ENCODE measurements around the gene LBR.
"Not testable (repeated sequence)": the region's sequence is repeated elsewhere in the genome, so short reads cannot be mapped to it uniquely, and the experiment has no call there.

Gene LBR

GRCh38 chr1:225427235-225428067 lies at the start of gene LBR:
TSS of gene LBR (minus strand) at chr1:225428038. CDS start at chr1:225424075, 3,963 bp downstream.
- no peak for DNase-seq (ENCODE audit: low read depth)
- H3K4me3 ChIP-seq (ENCODE audit: control insufficient read depth, low read depth, low read length) = peak within 1 kb of the TSS; percentile 77
- TF ChIP-seq, protein P1, sequence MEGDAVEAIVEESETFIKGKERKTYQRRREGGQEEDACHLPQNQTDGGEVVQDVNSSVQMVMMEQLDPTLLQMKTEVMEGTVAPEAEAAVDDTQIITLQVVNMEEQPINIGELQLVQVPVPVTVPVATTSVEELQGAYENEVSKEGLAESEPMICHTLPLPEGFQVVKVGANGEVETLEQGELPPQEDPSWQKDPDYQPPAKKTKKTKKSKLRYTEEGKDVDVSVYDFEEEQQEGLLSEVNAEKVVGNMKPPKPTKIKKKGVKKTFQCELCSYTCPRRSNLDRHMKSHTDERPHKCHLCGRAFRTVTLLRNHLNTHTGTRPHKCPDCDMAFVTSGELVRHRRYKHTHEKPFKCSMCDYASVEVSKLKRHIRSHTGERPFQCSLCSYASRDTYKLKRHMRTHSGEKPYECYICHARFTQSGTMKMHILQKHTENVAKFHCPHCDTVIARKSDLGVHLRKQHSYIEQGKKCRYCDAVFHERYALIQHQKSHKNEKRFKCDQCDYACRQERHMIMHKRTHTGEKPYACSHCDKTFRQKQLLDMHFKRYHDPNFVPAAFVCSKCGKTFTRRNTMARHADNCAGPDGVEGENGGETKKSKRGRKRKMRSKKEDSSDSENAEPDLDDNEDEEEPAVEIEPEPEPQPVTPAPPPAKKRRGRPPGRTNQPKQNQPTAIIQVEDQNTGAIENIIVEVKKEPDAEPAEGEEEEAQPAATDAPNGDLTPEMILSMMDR (conservative IDR thresholded peaks at IDR 0.05; ENCODE audit: control insufficient read depth, insufficient read depth, low read depth, low read length) = no peak

- TF ChIP-seq, protein P1 (conservative IDR thresholded peaks at IDR 0.05; ENCODE audit: control insufficient read depth, insufficient read depth, low read depth, low read length) = no peak
- H3K4me3 ChIP-seq (ENCODE audit: control insufficient read depth, low read depth, low read length) = no peak overlapping the region
- no peak for DNase-seq (ENCODE audit: low read depth)
These were observed 49.6 kb upstream of the LBR start for GRCh38 chr1:225477296-225477911.

DNA sequence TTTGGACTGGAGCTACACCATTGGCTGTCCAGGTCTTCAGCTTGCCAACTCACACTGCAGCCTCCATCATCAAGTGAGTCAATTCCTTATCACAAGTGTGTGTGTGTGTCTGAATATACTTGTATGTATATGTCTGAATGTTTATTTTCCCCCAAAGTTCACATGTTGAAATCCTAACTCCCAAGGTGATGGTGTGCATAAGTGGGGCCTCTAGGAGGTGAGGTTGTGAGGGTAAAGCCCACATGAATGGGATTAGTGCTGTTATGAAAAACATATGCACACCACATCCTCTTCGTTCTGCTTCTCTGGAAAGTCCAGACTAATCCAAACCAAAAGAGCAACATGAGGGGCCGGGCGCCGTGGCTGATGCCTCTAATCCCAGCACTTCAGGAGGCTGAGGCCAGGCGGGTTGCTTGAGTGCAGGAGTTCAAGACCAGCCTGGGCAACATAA lies 48.7 kb upstream of the LBR start:
- TF ChIP-seq, protein P1 (conservative IDR thresholded peaks at IDR 0.05; ENCODE audit: control insufficient read depth, insufficient read depth, low read depth, low read length) = no peak
- no peak for DNase-seq (ENCODE audit: low read depth)
- H3K4me3 ChIP-seq (ENCODE audit: control insufficient read depth, low read depth, low read length) = no peak overlapping the region

- DNase-seq (ENCODE audit: low read depth) = no peak
- TF ChIP-seq, protein P1 (conservative IDR thresholded peaks at IDR 0.05; ENCODE audit: control insufficient read depth, insufficient read depth, low read depth, low read length) = no peak
- no peak overlapping the region for H3K4me3 ChIP-seq (ENCODE audit: control insufficient read depth, low read depth, low read length)
These were observed 48.3 kb upstream of the LBR start for GRCh38 chr1:225476100-225476511.

DNA sequence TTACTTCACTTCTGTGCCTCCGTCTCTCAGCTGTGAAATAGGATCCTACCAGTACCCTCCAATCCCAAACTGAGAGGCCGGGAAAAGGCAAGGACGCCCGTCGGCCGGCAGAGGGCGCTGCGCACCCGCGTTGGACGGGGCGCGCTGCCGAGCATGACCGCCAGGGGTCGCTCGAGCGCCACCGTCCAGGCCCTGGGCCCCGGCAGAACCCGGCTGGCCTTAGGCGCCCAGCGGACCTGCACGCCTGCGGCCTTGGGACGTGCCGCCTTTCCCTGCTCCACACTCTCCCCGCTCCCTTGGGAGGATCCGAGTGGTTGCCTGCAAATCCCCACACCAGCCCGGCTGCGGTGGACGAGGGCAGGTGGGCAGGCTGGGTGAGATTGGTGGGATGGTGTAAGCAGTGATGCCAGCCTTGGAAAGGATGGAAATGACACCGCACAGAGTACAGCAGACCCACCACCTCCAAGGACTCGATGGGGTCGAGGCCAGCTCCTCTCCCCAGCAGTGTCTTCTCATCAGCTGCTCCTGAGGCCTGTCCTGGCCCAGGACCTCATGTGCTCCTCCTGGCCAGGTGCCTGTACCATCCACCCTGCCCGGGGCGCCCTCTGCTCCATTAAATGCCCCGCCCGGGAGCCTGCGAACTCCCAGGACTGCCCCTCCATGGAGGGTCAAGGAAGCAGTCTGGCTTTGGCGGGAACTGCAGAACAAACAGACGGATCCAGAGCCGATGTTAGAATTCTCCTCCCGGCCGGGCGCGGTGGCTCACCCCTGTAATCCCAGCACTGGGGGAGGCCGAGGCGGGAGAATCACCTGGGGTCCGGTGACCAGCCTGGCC lies 47.4 kb upstream of the LBR start:
- H3K4me3 ChIP-seq (ENCODE audit: control insufficient read depth, low read depth, low read length) = no peak overlapping the region
- peak; percentile 63 for DNase-seq (ENCODE audit: low read depth)
- TF ChIP-seq, protein P1 (conservative IDR thresholded peaks at IDR 0.05; ENCODE audit: control insufficient read depth, insufficient read depth, low read depth, low read length) = peak; percentile 80

DNA sequence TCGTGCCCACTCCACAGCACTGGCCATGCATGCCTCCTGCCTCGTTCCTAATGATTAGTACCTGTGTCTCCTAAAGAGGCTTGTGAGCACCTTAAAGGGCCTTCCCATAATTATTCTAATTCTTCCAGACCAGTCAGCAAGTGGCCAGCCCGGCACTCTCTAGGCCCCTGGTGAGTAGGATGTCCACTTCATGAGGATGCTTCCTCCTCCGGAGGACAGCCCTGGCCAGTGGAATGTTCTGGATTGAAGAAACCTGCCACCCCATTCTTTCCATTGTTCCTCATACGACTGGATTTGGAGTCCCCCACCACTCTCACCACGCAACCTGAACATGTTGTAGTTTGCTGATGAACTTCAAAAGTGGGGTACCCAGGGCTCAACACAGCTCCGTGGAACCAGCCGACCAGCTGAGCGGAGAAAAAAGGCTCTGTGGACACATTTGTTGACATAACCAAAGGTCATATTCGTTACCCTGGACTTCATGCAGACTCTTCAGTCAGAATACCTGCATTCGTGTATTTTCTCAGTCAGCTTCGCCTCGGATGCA lies 46.7 kb upstream of the LBR start:
- no peak overlapping the region for H3K4me3 ChIP-seq (ENCODE audit: control insufficient read depth, low read depth, low read length)
- DNase-seq (ENCODE audit: low read depth) = no peak

GRCh38 chr1:225473676-225474438 lies 46.0 kb upstream of the LBR start:
- DNase-seq (ENCODE audit: low read depth); H3K4me3 ChIP-seq (ENCODE audit: control insufficient read depth, low read depth, low read length): not testable (repeated sequence)

More for the DNA sequence above, 46.7 kb upstream of the LBR start:
- TF ChIP-seq, protein P1 (conservative IDR thresholded peaks at IDR 0.05; ENCODE audit: control insufficient read depth, insufficient read depth, low read depth, low read length) = no peak

- DNase-seq (ENCODE audit: low read depth); H3K4me3 ChIP-seq (ENCODE audit: control insufficient read depth, low read depth, low read length): not testable (repeated sequence)
These were observed 45.4 kb upstream of the LBR start for GRCh38 chr1:225473266-225473665.

Measured in fibroblast of mammary gland (primary cell).